ENCODE measurements around the gene CNN3.
"Not testable (repeated sequence)": the region's sequence is repeated elsewhere in the genome, so short reads cannot be mapped to it uniquely, and the experiment has no call there.

The CNN3 gene

DNA sequence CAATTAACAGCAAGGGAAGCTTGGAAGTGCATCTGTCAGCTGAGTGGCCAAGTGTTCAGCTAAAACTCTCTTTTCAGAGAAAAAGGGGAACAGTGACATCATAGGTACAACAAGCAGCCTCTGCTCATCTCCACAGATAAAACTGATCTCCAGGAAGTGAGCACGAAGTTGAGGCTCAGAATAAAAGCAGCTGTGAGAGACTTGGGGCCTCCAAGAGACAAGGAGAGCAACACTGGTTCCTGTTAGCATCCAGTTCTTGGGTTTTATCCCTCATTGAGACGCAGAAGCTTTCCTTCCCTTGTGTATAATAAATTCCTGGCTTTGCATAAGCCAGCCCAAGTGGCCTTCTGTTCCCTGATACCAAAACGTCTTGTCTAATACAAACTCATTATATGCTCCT lies 20.0 kb upstream of the CNN3 start:
- H3K27ac ChIP-seq (ENCODE audit: poor library complexity, severe bottlenecking) = no peak overlapping the region
- no peaks in the 10 kb centered on the region for H3K36me3 ChIP-seq (ENCODE audit: low read depth)
- ATAC-seq (ENCODE audit: low read depth) = no peak
- H3K4me1 ChIP-seq (ENCODE audit: insufficient read depth, poor library complexity, severe bottlenecking) = peaks cover 7% of the 10 kb centered on the region
- TF ChIP-seq, protein P1, sequence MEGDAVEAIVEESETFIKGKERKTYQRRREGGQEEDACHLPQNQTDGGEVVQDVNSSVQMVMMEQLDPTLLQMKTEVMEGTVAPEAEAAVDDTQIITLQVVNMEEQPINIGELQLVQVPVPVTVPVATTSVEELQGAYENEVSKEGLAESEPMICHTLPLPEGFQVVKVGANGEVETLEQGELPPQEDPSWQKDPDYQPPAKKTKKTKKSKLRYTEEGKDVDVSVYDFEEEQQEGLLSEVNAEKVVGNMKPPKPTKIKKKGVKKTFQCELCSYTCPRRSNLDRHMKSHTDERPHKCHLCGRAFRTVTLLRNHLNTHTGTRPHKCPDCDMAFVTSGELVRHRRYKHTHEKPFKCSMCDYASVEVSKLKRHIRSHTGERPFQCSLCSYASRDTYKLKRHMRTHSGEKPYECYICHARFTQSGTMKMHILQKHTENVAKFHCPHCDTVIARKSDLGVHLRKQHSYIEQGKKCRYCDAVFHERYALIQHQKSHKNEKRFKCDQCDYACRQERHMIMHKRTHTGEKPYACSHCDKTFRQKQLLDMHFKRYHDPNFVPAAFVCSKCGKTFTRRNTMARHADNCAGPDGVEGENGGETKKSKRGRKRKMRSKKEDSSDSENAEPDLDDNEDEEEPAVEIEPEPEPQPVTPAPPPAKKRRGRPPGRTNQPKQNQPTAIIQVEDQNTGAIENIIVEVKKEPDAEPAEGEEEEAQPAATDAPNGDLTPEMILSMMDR (IDR thresholded peaks at IDR 0.05; ENCODE audit: poor library complexity, severe bottlenecking) = no peak
- H3K4me3 ChIP-seq (ENCODE audit: severe bottlenecking) = no peak overlapping the region
- H3K9me3 ChIP-seq (ENCODE audit: severe bottlenecking) = no peaks in the 10 kb centered on the region
- no peaks in the 10 kb centered on the region for H3K27me3 ChIP-seq (ENCODE audit: insufficient read depth, poor library complexity, severe bottlenecking)
- no peak for DNase-seq (ENCODE audit: low spot score)

DNA sequence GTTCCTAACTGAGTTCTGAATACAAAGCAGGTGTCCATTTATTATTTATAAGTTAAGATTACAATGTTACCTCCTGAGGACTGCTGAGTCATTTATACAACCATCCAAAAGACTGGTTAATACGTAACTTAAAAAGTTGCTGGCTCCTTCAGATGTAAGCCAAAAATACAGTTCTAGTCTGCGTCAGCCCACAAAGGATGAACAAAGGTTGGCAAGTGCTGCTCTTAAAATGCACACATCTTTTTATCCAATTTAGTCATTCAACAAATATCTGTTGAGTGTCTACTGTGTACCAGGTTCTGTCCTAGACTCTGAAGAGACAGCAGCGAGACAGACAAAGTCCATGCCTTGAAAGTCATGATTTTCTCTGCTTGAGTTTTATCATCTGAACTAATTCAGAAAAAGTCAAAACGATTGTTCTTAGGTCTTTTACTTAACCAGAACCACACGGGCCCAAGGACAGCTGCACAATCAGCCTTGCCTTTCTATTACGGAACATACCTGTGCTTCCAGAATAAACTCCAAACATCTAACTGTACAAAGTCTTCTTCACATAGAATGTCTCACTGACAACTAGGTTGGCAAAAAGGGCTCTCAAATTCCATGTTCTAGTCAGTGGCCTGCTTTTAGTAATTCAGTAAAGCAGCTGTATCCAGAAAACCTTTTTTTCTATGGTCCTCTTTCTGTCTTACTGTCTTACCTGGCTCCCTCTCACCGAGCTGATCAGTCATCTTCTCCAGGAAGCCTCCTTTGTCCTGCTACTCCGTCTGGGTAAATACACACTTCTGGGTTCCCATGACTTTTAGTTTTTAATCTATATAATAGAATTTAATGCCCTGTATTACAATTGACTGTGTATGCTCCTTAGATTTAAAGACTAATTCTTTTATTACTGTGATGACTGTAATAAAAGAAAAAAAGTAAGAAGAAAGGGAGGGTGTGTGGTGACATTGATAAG lies 15.5 kb upstream of the CNN3 start:
- ATAC-seq (ENCODE audit: low read depth) (no peak), DNase-seq (ENCODE audit: low spot score) (no peak)
- no peak overlapping the region for H3K4me3 ChIP-seq (ENCODE audit: severe bottlenecking)
- H3K9me3 ChIP-seq (ENCODE audit: severe bottlenecking) = no peaks in the 10 kb centered on the region
- TF ChIP-seq, protein P1 (IDR thresholded peaks at IDR 0.05; ENCODE audit: poor library complexity, severe bottlenecking) = no peak
- H3K36me3 ChIP-seq (ENCODE audit: low read depth) = no peaks in the 10 kb centered on the region
- no peaks in the 10 kb centered on the region for H3K27me3 ChIP-seq (ENCODE audit: insufficient read depth, poor library complexity, severe bottlenecking)
- H3K27ac ChIP-seq (ENCODE audit: poor library complexity, severe bottlenecking) = no peak overlapping the region
- peaks cover 2% of the 10 kb centered on the region for H3K4me1 ChIP-seq (ENCODE audit: insufficient read depth, poor library complexity, severe bottlenecking)

DNA sequence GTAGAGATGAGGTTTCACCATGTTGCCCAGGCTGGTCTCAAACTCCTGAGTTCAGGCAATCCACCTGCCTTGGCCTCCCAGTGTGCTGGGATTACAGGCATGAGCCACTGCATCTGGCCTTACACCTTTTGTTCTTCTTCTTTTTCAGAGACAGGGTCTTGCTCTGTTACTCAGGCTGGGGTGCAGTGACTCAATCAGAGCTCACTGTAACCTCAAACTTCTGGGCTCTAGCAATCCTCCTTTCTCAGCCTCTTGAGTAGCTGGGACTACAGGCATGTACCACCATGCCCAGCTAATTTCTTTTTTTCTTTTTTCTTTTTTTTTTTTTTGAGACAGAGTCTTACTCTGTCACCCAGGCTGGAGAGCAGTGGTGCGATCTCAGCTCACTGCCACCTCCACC lies 14.6 kb upstream of the CNN3 start:
- ATAC-seq (ENCODE audit: low read depth); H3K9me3 ChIP-seq (ENCODE audit: severe bottlenecking); H3K27ac ChIP-seq (ENCODE audit: poor library complexity, severe bottlenecking); H3K27me3 ChIP-seq (ENCODE audit: insufficient read depth, poor library complexity, severe bottlenecking); DNase-seq (ENCODE audit: low spot score); H3K36me3 ChIP-seq (ENCODE audit: low read depth); H3K4me3 ChIP-seq (ENCODE audit: severe bottlenecking); H3K4me1 ChIP-seq (ENCODE audit: insufficient read depth, poor library complexity, severe bottlenecking): not testable (repeated sequence)

DNA sequence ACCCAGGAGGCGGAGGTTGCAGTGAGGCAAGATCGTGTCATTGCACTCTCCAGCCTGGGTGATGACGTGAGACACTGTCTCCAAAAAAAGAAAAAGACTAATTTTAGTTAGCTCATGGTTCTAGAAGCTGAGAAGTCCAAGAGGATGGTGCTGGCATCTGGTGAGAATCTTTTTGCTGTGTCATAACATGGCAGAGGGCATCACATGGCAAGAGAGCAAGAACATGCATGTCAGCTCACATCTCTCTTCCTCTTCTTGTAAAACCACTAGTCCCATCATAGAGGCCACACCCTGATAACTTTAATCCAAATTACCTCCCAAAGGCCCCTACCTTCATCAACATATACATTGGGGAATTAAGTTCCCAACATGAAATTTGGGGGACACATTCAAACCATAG lies 13.8 kb upstream of the CNN3 start:
- TF ChIP-seq, protein P1 (IDR thresholded peaks at IDR 0.05; ENCODE audit: poor library complexity, severe bottlenecking) = no peak
- peaks cover 8% of the 10 kb centered on the region for H3K4me1 ChIP-seq (ENCODE audit: insufficient read depth, poor library complexity, severe bottlenecking)
- no peaks in the 10 kb centered on the region for H3K27me3 ChIP-seq (ENCODE audit: insufficient read depth, poor library complexity, severe bottlenecking)
- no peaks in the 10 kb centered on the region for H3K36me3 ChIP-seq (ENCODE audit: low read depth)
- no peak overlapping the region for H3K4me3 ChIP-seq (ENCODE audit: severe bottlenecking)
- no peak overlapping the region for H3K27ac ChIP-seq (ENCODE audit: poor library complexity, severe bottlenecking)
- DNase-seq (ENCODE audit: low spot score) (no peak), ATAC-seq (ENCODE audit: low read depth) (no peak)
- no peaks in the 10 kb centered on the region for H3K9me3 ChIP-seq (ENCODE audit: severe bottlenecking)

DNA sequence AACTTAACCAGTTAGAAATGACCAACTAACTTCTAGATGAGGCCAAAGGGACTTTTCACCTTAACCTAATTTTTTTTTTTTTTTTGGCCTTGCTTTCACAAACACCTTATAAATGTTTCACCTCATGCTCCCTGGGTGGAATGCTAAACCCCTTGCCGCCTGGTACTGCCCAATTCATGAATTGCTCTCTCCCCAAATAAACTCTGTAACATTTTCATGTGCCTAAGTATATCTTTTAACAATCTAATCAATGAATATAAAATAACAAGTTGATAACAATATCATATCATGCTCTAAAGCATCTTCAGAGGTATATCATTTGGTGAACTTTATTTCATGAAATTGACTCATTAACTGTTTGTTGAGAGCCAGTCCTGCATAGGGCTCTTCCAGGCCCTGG lies 10.9 kb upstream of the CNN3 start:
- DNase-seq (ENCODE audit: low spot score) (no peak), ATAC-seq (ENCODE audit: low read depth) (no peak)
- Histone ChIP-seq H3K9me3 (ENCODE audit: severe bottlenecking) (no peaks in the 10 kb centered on the region), H3K4me1 (ENCODE audit: insufficient read depth, poor library complexity, severe bottlenecking) (peaks cover 14% of the 10 kb centered on the region), H3K27ac (ENCODE audit: poor library complexity, severe bottlenecking) (no peak overlapping the region), H3K27me3 (ENCODE audit: insufficient read depth, poor library complexity, severe bottlenecking) (no peaks in the 10 kb centered on the region), H3K4me3 (ENCODE audit: severe bottlenecking) (no peak overlapping the region), H3K36me3 (ENCODE audit: low read depth) (no peaks in the 10 kb centered on the region)
- TF ChIP-seq, protein P1 (IDR thresholded peaks at IDR 0.05; ENCODE audit: poor library complexity, severe bottlenecking) = no peak
